ENCODE measurements around the gene NCAPH2. TPM values are rescaled to one million over a fixed set of nuclear protein-coding genes. Genes with fewer than 3 reads are reported as not detected.

Gene NCAPH2
- total and polyA plus RNA-seq, 9 of the 15 experiments (the other 6 are each of a cell fraction or from before 2014, with no cell fraction given): 3.6 to 88.6 (median 32.4) TPM

GRCh38 chr22:50522806-50523438 is 14.9 kb downstream of the NCAPH2 start:
- no peak overlapping the region for H3K4me3 ChIP-seq
- H3K79me2 ChIP-seq (ENCODE audit: control insufficient read depth, insufficient read depth, low read length): peaks cover 34% of the 10 kb centered on the region
- no peak overlapping the region for H2AFZ ChIP-seq (ENCODE audit: low read depth, low read length)
- BruUV-seq (replicated peaks): TSS peak; percentile 20
- CTCF ChIA-PET (ENCODE audit: low intra/inter-chr PET ratio): no interaction called here
- H3K9me1 ChIP-seq (ENCODE audit: control insufficient read depth, insufficient read depth, low read length): no peaks in the 10 kb centered on the region
- ATAC-seq: no peak
- no peaks in the 10 kb centered on the region for H3K9me3 ChIP-seq (replicated peaks; ENCODE audit: control insufficient read depth, insufficient read depth, low read depth, low read length)
- TF ChIP-seq RBFOX2 (IDR thresholded peaks at IDR 0.05; ENCODE audit: low read depth, low read length) (peak; percentile 27; the same call in 1 of the 2 replicates), TCFL5 (CRISPR knock-in tag; conservative IDR thresholded peaks at IDR 0.05) (no peak), POLR2G (IDR thresholded peaks at IDR 0.05; ENCODE audit: low read depth, low read length) (peak; percentile 51; the same call in 1 of the 2 replicates), SOX6 (IDR thresholded peaks at IDR 0.05) (no peak), DDX20 (tag; IDR thresholded peaks at IDR 0.05; ENCODE audit: low read depth) (no peak), RBM22 (IDR thresholded peaks at IDR 0.05; ENCODE audit: low read depth, low read length, poor library complexity, severe bottlenecking) (peak; percentile 22)
- in situ Hi-C loops (cut with MboI): loop anchor here (5.0 kb wide), 1 partner anchor 44 kb away; no protein-coding TSS in a partner anchor
- H3K27me3 ChIP-seq (ENCODE audit: control insufficient read depth in 2 of 2, insufficient read depth in 2 of 2, low read length in 2 of 2): no peaks in the 10 kb centered on the region
- H4K20me1 ChIP-seq (replicated peaks; ENCODE audit: control insufficient read depth, insufficient read depth, low read length): peaks cover 12% of the 10 kb centered on the region; the same call in 1 of the 2 replicates
- H3K27ac ChIP-seq (ENCODE audit: extremely low read depth, low read depth, low read length): no peak overlapping the region
- peaks cover 8 to 50% of the 10 kb centered on the region in 2 experiments; a peak in 4 of 5 replicates for H3K4me1 ChIP-seq (replicated peaks in 1 of 2; ENCODE audit: control insufficient read depth in 2 of 2, insufficient read depth in 2 of 2, low read length in 2 of 2)
- no peak for DNase-seq (ENCODE audit: extremely low read depth in 1 of 4, low spot score in 3 of 4)
- peaks cover 58% of the 10 kb centered on the region; the same call in 1 of the 3 replicates for H3K36me3 ChIP-seq (ENCODE audit: control insufficient read depth, insufficient read depth, low read length)
- POLR2A ChIA-PET: interaction anchor here (0.5 to 5.3 kb wide), 6 partner anchors 9 to 282 kb away, joined by 3 to 65 read pairs (median 5); partner anchors contain the start of genes LMF2, NCAPH2 and SYCE3
- no peak overlapping the region for H3K4me2 ChIP-seq (ENCODE audit: insufficient read depth, low read length)
- H3K9ac ChIP-seq (ENCODE audit: insufficient read depth in 1 of 2, low read depth in 2 of 2, low read length in 2 of 2): no peak overlapping the region; a peak in 1 of 4 replicates
- no peak for FAIRE-seq
- 87% methylated on average over 14 of the region's 22 CpGs for WGBS (ENCODE audit: insufficient coverage, low coverage, missing lambda C conversion rate)
- intact Hi-C loops (cut with micrococcal nuclease): no loop called here
